Lower leg skin (tissue), 3 donors: ENCODE data around the gene TSHZ2.

Experiments used
- POLR2A ChIP-seq, 2 donors: fragments of 450-650 bp; IDR thresholded peaks; one replicate each; pipeline ENCODE4 v1.6.1; 2016 to 2017; ENCODE audit warnings: antibody characterized with exemption in 2 of 2, mild to moderate bottlenecking in 1 of 2, moderate library complexity in 1 of 2
- TF ChIP-seq, protein P1 (sequence below), 3 donors: fragments of 450-650 bp; IDR thresholded peaks; one replicate each; pipeline ENCODE4 v1.5.1; 2016; ENCODE audit warnings: antibody characterized with exemption in 3 of 3, mild to moderate bottlenecking in 3 of 3, moderate library complexity in 2 of 3

DNA sequence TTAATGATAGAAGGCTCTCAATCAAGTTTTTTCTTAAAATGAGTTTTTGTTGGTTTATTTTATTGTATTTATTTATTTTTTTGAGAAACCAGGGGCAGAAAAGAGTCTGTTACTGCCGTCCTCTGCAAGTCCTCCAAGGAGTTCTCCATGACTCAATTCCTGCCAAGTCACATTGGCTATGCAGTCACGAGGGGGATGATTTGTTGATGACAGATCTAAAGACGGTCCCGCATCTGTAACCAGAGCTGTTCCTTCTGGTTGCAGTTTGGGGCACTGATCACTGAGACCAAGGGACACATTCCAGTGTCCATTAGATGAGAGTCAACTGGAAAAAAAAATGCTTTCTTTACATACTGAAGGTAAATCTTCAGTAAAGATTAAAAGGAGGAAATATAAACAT lies 13.9 kb upstream of the TSHZ2 start:
- TF ChIP-seq, protein P1, sequence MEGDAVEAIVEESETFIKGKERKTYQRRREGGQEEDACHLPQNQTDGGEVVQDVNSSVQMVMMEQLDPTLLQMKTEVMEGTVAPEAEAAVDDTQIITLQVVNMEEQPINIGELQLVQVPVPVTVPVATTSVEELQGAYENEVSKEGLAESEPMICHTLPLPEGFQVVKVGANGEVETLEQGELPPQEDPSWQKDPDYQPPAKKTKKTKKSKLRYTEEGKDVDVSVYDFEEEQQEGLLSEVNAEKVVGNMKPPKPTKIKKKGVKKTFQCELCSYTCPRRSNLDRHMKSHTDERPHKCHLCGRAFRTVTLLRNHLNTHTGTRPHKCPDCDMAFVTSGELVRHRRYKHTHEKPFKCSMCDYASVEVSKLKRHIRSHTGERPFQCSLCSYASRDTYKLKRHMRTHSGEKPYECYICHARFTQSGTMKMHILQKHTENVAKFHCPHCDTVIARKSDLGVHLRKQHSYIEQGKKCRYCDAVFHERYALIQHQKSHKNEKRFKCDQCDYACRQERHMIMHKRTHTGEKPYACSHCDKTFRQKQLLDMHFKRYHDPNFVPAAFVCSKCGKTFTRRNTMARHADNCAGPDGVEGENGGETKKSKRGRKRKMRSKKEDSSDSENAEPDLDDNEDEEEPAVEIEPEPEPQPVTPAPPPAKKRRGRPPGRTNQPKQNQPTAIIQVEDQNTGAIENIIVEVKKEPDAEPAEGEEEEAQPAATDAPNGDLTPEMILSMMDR (IDR thresholded peaks at IDR 0.05): no peak
- TF ChIP-seq POLR2A (IDR thresholded peaks at IDR 0.05): no peak
